Adrenal gland (tissue), 5 donors: ENCODE measurements around the gene OR10A4.

ENCODE experiments used
- CTCF ChIP-seq, 6 experiments: fragments of 450-650 bp in 4 of 6; fragments of 200-600 bp in 2 of 6; sonication (generic) in 1 of 6; IDR thresholded peaks; 1 replicate in 5 of 6; 2 replicates in 1 of 6; pipeline versions ENCODE4 v1.5.1 to v1.8.0; 2016 to 2021; ENCODE audit warnings: antibody characterized with exemption in 6 of 6, mild to moderate bottlenecking in 2 of 6, moderate library complexity in 1 of 6
- POLR2A ChIP-seq, 2 donors: fragments of 450-650 bp; IDR thresholded peaks; one replicate each; pipeline ENCODE4 v1.6.1; 2017; ENCODE audit warnings: antibody characterized with exemption in 2 of 2, mild to moderate bottlenecking in 2 of 2, moderate library complexity in 1 of 2
- donor health status: DM: no; HTN: no; CAD: no.

- TF ChIP-seq CTCF (IDR thresholded peaks at IDR 0.05) (no peak), POLR2A (IDR thresholded peaks at IDR 0.05) (no peak)
Observed at GRCh38 chr11:6864438-6864837, 12.0 kb upstream of the OR10A4 start.
